Fibroblast of skin of abdomen (primary cell): ENCODE results near the gene PARP15.
"Not testable (repeated sequence)": the region's sequence is repeated elsewhere in the genome, so short reads cannot be mapped to it uniquely, and the experiment has no call there.

Experiments
- DNase-seq: peaks from one replicate; pipeline ENCODE4 v3.0.0-alpha.2; 2013

Gene PARP15

DNA sequence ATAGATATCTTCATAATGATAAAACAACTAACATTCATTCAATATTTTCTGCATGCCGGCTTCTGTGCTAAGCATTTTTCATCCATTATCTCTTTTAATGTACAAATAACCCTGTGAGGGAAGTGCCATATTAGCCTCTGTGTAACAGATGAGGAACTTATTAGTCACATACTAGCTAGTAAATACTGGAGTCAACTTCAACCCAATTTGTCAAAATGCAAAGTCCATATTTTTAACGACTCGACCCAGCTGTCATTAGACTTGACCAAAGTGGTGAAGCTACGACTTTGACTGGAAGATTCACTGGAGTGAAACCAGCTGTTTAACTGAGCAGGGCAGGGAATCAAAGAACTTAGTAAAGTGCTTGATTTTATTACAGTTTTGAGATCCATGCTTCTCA is 41.6 kb downstream of the PARP15 start:
- peak; percentile 4 for DNase-seq

GRCh38 chr3:122620399-122620798 is 42.9 kb downstream of the PARP15 start:
- DNase-seq, result no peak

DNA sequence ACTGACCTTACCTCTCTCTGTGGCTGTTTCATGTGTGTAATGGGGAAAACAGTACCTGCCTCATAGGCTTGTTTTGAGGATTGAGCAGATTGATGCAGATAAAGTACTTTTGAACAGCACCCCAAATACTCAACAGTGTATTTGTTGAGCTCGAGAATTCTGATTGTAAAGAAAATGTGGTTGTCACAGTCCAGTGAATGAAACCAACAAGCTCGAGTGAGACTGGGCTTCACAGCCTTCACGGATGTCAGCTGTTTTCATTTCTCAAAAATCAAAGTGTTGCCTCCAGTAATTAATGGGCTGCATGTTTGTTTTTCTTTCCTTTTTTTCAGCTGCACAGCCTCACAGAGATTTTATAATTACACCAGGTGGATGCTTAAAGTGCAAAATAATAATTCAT is 43.7 kb downstream of the PARP15 start:
- DNase-seq, result no peak

GRCh38 chr3:122623031-122623829 is 45.8 kb downstream of the PARP15 start:
- DNase-seq, result no peak

DNA sequence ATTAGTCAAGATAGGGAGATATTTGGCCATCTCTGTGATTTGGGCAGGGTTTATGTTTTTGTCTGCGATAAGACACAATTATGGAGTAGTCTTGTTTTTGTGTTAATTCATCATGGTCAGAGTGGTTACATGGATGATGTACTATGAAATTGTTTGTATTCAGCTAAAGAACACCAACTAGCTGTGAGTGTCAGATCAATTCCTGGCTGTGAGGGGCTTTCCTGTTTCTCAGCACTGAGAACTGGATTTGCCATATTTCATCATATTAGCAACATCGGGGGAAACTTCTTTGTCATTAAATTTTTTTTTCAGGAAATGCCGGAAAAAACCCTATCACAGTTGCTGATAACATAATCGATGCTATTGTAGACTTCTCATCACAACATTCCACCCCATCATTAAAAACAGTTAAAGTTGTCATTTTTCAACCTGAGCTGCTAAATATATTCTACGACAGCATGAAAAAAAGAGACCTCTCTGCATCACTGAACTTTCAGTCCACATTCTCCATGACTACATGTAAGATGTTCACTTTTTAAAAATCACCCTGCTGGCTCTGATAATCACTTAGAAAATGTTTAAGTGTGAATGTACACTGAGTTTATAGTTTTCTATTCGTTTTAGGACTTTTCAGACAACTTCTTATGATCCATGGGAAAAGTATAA is 49.2 kb downstream of the PARP15 start:
- DNase-seq, result no peak

- DNase-seq, result no peak
Observed at GRCh38 chr3:122627301-122627700, 49.9 kb downstream of the PARP15 start.

DNA sequence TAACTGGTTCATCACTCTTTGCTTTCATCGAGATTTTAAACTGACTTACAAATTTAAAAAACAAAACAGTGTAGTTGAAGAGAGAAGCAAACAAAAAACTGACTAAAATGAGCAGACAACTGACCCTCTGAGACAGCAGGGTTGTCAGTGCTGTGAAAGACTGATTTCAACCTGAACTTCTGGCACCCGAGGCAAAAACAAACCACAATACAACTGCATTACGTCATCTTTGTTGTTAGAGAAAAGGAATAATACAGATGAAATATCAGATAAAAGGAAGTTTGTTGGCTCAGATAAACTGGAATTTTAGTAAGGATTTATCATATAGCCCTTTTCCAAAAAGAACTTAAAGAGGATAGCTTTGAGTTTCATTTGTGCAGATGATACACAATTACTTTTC is 51.1 kb downstream of the PARP15 start:
- no peak for DNase-seq

- DNase-seq, result no peak
Observed at GRCh38 chr3:122629763-122630162, 52.3 kb downstream of the PARP15 start.

DNA sequence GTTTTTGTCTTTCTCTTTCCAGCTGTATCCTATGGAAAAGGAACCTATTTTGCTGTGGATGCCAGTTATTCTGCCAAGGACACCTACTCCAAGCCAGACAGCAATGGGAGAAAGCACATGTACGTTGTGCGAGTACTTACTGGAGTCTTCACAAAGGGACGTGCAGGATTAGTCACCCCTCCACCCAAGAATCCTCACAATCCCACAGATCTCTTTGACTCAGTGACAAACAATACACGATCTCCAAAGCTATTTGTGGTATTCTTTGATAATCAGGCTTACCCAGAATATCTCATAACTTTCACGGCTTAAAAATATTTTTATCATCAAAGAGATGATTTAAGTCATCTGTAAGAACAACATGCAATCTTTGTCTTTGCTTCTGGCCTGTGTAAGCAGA is 58.3 kb downstream of the PARP15 start:
- peak; percentile 58 for DNase-seq

GRCh38 chr3:122636697-122637096 is 59.2 kb downstream of the PARP15 start:
- no peak for DNase-seq

DNA sequence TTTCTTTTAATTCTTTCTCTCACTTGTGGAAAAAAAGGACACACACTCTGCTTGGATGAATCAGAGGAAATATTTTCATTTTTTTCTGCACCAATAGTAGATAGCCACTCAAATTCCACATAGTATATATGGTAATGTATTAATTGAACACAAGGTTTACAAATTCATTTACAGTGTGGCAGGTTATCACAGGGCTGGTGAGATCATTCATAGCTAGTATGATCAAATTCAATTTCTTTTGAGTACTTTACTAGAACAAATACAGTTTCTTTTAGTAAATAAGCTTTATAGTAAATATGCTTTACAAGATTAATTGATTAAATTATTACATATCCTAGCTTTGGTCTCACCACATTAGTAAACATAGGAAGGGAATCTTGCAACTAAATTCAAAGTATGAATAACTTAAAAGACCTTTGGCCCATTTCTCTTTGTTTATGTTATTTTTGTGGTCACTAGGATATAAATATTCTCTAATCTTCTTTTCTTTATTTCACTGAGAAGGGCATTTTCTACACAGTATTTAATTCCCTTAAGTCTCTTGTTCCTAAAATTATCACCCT is 63.1 kb downstream of the PARP15 start:
- DNase-seq, result no peak

DNA sequence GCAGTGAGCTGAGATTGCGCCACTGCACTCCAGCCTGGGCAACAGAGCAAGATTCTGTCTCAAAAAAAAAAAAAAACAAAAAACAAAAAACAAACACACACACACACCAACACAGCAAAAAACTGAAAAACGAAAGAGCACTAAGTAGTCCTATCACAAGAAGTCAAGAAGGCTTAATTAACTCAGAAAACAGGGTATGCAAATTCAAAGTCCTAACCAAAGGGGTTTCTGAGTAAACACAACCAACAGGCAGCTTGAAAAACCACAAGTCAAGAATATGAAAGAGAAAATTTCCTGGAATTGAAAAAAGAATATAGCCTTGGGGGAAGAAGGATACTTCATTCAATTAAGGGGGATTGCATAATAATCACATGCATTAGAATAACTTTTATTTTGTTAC is 65.5 kb downstream of the PARP15 start:
- DNase-seq, result no peak

- no peak for DNase-seq
Observed at GRCh38 chr3:122646146-122646988, 68.9 kb downstream of the PARP15 start.

DNA sequence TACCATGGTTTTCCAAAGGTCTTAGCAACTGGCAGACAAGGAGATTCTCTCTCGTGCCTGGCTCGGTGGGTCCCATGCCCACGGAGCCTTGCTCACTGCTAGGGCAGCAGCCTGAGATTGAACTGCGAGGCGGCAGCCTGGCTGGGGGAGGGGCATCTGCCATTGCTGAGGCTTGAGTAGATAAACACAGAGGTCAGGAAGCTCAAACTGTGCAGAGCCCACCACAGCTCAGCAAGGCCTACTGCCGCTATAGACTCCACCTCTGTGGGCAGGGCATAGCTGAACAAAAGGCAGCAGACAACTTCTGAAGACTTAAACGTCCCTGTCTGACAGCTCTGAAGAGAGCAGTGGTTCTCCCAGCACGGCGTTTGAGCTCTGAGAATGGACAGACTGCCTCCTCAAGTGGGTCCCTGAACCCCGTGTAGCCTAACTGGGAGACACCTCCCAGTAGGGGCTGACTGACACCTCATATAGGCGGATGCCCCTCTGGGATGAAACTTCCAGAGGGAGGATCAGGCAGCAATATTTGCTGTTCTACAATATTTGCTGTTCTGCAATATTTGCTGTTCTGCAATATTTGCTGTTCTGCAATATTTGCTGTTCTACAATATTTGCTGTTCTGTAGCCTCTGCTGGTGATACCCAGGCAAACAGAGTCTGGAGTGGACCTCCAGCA is 73.9 kb downstream of the PARP15 start:
- DNase-seq, result not testable (repeated sequence)

DNA sequence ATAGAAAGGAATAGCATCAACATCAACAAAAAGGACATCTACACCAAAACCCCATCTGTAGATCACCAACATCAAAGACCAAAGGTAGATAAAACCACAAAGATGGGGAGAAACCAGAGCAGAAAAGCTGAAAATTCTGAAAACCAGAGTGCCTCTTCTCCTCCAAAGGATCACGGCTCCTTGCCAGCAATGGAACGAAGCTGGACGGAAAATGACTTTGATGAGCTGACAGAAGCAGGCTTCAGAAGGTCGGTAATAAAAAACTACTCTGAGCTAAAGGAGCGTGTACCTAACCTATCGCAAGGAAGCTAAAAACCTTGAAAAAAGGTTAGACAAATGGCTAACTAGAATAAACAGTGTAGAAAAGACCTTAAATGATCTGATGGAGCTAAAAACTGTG is 74.5 kb downstream of the PARP15 start:
- not testable (repeated sequence) for DNase-seq

- not testable (repeated sequence) for DNase-seq
Observed at GRCh38 chr3:122658336-122658735, 80.9 kb downstream of the PARP15 start.

DNA sequence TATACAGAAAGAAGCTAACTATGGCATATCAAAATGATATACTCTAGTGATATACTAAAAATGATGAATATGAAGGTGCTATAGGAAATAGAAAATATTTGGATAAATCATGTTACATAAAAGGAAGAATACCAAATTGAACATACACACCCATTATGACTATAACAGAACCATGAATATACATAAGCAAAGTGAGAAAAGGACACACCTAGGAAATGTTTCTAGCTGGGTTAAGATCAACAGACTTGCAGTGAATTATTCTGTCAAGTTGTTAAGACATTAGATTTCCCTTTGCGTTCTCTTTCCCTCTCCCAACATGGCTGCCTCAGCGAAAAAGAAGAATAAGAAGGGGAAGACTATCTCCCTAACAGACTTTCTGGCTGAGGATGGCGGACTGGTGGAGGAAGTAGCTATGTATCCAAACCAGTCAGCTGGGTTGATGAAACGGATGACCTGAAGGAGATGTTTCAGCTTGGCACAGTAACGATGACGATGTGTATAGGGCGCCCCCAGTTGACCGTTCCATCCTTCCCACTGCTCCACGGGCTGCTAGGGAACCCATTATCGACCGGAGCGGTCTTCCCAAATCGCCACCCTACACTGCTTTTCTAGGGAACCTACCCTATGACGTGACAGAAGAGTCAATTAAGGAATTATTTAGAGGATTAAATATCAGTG is 83.0 kb downstream of the PARP15 start:
- DNase-seq, result no peak

DNA sequence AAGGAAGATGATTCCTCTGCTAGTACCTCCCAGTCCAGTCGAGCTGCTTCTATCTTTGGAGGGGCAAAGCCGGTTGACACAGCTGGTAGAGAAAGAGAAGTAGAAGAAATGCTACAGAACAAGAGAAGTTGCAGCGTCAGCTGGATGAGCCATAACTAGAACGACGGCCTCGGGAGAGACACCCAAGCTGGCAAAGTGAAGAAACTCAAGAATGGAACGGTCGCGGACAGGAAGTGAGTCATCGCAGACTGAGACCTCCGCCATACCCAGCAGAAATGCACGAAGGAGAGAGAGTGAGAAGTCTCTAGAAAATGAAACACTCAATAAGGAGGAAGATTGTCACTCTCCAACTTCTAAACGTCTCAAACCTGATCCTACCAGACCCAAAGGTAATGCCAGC is 84.2 kb downstream of the PARP15 start:
- no peak for DNase-seq

DNA sequence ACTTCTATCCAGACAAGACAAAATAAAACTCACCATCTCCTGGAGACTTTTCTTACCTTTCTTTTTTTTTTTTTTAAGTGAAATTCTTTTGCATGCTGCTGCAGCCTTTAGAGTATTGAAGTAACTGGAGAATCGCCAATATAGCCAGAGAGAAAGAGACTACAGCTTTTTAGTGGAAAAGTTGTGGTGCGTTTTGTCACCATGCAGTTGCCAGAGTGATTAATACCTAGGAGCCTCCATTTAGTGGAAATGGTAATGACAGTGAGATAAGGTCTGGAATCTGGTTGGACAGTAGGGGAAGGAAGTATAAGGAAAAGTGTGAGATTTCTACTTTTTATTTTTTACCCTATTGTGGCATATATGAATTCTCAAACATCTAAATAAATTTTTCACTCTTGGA is 85.1 kb downstream of the PARP15 start:
- no peak for DNase-seq

DNA sequence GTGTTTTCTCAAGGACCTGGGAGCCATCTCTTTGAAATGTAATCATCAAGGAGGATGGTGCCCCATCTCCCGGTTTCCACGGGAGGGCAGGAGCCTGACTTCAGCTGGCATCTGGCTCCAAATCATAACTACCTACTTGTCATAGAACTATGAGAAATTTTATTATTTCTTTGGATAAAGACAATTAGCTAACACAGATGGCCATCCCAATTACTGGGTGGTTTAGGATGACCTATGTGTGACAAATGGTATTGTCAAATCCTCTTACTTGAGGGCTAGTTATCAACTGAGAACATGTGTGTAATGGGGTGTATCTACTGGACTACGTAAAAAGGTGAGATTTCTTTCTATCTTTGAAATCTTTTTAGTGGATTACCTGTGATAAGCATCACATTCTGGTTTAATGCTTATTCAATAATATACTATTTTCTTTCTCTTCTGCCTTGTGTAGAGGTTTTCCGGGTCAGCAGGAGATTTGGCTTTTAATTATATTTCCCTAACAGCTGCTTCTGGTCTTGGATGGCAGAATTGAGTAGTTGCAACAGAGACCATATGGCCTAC is 87.9 kb downstream of the PARP15 start:
- DNase-seq, result no peak

GRCh38 chr3:122665881-122666280 is 88.4 kb downstream of the PARP15 start:
- DNase-seq, result no peak
